Measurements from ENCODE around the gene KPNA4.
A peak's percentile ranks its signal among the peaks of the same experiment; 100 is the strongest.
"Not testable (repeated sequence)": the region's sequence is repeated elsewhere in the genome, so short reads cannot be mapped to it uniquely, and the experiment has no call there.

Gene KPNA4

GRCh38 chr3:160565442-160566403, at the start of gene KPNA4:
TSS of gene KPNA4 (minus strand) at chr3:160565571. CDS start at chr3:160565282, 289 bp downstream.
- H3K4me3 Mint-ChIP-seq, result peak within 1 kb of the TSS; percentile 94
- H3K36me3 Mint-ChIP-seq (ENCODE audit: low read depth), result peaks cover 14% of the 10 kb centered on the region
- peaks cover 49% of the 10 kb centered on the region for H3K4me1 Mint-ChIP-seq (ENCODE audit: low read depth)
- H3K27ac Mint-ChIP-seq, result peak within 1 kb of the TSS; percentile 93
- no peaks in the 10 kb centered on the region for H3K27me3 Mint-ChIP-seq (ENCODE audit: low read depth)
- no peaks in the 10 kb centered on the region for H3K9me3 Mint-ChIP-seq

DNA sequence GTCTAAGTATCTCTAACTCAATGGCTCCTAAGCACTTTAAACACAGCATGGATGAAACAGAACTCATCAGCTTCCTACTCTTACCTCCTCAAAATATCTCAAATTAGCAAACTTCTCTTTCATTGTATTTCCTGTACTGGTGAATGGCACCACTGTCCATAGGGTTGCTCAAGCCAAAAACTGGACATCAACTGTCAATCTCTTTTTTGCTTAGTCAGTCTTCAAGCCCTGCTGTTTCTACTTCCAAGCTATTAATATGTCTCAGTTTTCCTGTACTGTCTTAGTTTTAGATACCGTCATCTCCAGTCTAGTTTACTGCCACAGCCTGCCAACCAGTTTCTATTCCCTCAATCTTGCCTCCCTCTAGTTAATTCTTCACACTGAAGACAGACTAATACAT, 48.3 kb upstream of the KPNA4 start:
- Mint-ChIP-seq H3K4me1 (ENCODE audit: low read depth) (no peaks in the 10 kb centered on the region), H3K27me3 (ENCODE audit: low read depth) (peaks cover 29% of the 10 kb centered on the region), H3K27ac (no peak overlapping the region), H3K36me3 (ENCODE audit: low read depth) (no peaks in the 10 kb centered on the region), H3K9me3 (no peaks in the 10 kb centered on the region), H3K4me3 (no peak overlapping the region)

GRCh38 chr3:160612386-160613075, 47.2 kb upstream of the KPNA4 start:
- H3K36me3 Mint-ChIP-seq (ENCODE audit: low read depth), result no peaks in the 10 kb centered on the region
- no peaks in the 10 kb centered on the region for H3K4me1 Mint-ChIP-seq (ENCODE audit: low read depth)
- H3K9me3 Mint-ChIP-seq, result no peaks in the 10 kb centered on the region
- H3K27ac Mint-ChIP-seq, result no peak overlapping the region
- H3K27me3 Mint-ChIP-seq (ENCODE audit: low read depth), result peaks cover 25% of the 10 kb centered on the region
- H3K4me3 Mint-ChIP-seq, result no peak overlapping the region

DNA sequence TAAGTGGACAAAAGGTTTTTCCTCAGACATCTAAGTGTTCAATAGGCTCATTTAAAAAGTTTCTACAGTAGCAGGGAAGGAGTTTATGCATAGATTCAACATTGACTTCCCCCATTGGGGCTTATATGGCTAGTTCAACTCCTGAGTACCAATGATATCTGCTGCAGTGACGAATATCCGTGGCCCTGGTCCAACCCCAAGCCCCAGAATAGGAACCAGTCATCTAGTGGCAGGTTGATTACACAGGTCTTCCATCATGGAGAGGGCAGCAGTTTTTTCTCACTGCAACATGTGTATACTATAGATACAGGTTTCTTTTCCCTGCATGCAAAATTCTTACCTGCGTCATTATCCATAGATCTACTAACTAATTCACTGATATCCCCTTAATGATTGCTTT, 45.8 kb upstream of the KPNA4 start:
- Mint-ChIP-seq H3K4me3 (no peak overlapping the region), H3K9me3 (no peaks in the 10 kb centered on the region), H3K27ac (peak overlapping the region; percentile 13), H3K36me3 (ENCODE audit: low read depth) (no peaks in the 10 kb centered on the region), H3K27me3 (ENCODE audit: low read depth) (peaks cover 17% of the 10 kb centered on the region), H3K4me1 (ENCODE audit: low read depth) (no peaks in the 10 kb centered on the region)

DNA sequence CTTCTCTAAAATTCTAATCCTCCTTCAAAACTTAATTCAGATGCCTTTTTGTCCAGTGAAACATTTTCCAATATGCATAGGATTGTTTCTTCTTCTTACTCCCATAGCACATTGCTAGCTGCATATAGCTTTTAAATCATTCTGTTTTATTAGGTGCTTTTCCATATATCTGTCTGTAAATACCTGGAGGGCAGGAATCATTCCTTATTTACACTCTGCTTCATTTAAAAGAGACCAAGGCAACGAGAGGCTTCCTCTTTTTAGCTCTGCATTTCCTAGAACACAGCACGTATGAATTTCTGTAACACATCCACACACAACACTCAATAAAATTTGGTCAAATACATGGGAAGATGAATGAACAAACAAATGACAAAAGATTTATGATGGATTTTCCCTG, 43.5 kb upstream of the KPNA4 start:
- no peak overlapping the region for H3K27ac Mint-ChIP-seq
- H3K36me3 Mint-ChIP-seq (ENCODE audit: low read depth), result no peaks in the 10 kb centered on the region
- no peak overlapping the region for H3K4me3 Mint-ChIP-seq
- no peaks in the 10 kb centered on the region for H3K4me1 Mint-ChIP-seq (ENCODE audit: low read depth)
- H3K27me3 Mint-ChIP-seq (ENCODE audit: low read depth), result peaks cover 7% of the 10 kb centered on the region
- no peaks in the 10 kb centered on the region for H3K9me3 Mint-ChIP-seq

GRCh38 chr3:160607826-160608225, 42.5 kb upstream of the KPNA4 start:
- H3K36me3 Mint-ChIP-seq (ENCODE audit: low read depth), result no peaks in the 10 kb centered on the region
- no peaks in the 10 kb centered on the region for H3K9me3 Mint-ChIP-seq
- no peaks in the 10 kb centered on the region for H3K27me3 Mint-ChIP-seq (ENCODE audit: low read depth)
- no peaks in the 10 kb centered on the region for H3K4me1 Mint-ChIP-seq (ENCODE audit: low read depth)
- no peak overlapping the region for H3K4me3 Mint-ChIP-seq
- no peak overlapping the region for H3K27ac Mint-ChIP-seq

GRCh38 chr3:160605315-160605714, 39.9 kb upstream of the KPNA4 start:
- no peaks in the 10 kb centered on the region for H3K36me3 Mint-ChIP-seq (ENCODE audit: low read depth)
- peaks cover 3% of the 10 kb centered on the region for H3K27me3 Mint-ChIP-seq (ENCODE audit: low read depth)

DNA sequence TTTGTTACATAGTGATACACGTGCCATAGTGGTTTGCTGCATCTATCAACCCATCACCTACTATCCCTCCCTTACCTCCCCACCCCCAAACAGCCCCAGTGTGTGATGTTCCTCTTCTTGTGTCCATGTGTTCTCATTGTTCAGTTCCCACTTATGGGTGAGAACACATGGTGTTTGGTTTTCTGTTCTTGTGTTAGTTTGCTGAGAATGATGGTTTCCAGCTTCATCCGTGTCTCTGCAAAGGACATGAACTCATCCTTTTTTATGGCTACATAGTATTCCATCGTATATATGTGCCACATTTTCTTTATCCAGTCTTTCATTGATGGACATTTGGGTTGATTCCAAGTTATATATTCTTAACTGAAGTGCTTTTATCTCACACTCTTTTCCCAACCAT, 38.5 kb upstream of the KPNA4 start:
- H3K36me3 Mint-ChIP-seq (ENCODE audit: low read depth); H3K4me1 Mint-ChIP-seq (ENCODE audit: low read depth); H3K9me3 Mint-ChIP-seq; H3K4me3 Mint-ChIP-seq; H3K27me3 Mint-ChIP-seq (ENCODE audit: low read depth); H3K27ac Mint-ChIP-seq: not testable (repeated sequence)

More at GRCh38 chr3:160605315-160605714, 39.9 kb upstream of the KPNA4 start:
- Mint-ChIP-seq H3K4me3 (no peak overlapping the region), H3K9me3 (no peaks in the 10 kb centered on the region), H3K4me1 (ENCODE audit: low read depth) (no peaks in the 10 kb centered on the region), H3K27ac (no peak overlapping the region)

DNA sequence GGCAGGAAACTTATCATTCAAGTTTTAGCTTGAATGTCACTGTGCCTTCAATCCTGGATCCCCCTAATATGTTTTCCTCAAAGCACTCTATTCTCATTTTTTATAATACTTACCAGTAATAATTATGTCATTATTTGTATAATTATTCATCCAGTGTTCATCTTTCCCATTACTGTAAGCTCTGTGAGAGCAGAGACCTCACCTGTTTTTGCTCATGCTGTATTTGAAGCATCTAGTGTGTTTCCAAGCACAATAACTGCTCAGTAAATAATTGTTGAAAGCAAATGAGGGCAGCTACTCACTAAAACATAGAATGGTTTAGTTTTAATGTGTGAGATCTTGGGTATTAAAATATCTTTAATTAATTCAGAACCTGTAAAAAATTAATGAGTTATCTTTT, 36.9 kb upstream of the KPNA4 start:
- no peaks in the 10 kb centered on the region for H3K4me1 Mint-ChIP-seq (ENCODE audit: low read depth)
- peaks cover 3% of the 10 kb centered on the region for H3K27me3 Mint-ChIP-seq (ENCODE audit: low read depth)
- no peaks in the 10 kb centered on the region for H3K9me3 Mint-ChIP-seq
- no peaks in the 10 kb centered on the region for H3K36me3 Mint-ChIP-seq (ENCODE audit: low read depth)
- H3K4me3 Mint-ChIP-seq, result no peak overlapping the region
- H3K27ac Mint-ChIP-seq, result no peak overlapping the region

DNA sequence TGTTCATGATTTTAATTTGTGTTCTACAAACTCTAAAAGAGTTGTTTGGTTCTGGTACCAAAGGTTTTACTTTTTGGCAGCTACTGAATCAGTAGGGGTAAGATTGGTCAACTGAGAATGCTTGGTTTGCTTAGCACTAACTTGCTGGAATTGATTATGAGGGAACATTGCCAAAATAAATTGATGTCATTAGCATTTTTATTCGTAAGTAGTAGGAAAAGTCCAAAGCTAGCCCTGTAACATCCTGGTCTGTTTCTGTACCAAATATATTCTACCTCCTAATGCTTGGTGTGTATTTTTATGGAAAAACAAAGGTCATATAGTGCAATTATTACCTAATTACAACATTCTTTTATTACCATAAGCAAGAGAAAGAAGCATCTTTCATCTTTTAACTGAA, 35.9 kb upstream of the KPNA4 start:
- Mint-ChIP-seq H3K4me3 (no peak overlapping the region), H3K36me3 (ENCODE audit: low read depth) (no peaks in the 10 kb centered on the region), H3K27me3 (ENCODE audit: low read depth) (peaks cover 3% of the 10 kb centered on the region), H3K9me3 (no peaks in the 10 kb centered on the region), H3K27ac (no peak overlapping the region), H3K4me1 (ENCODE audit: low read depth) (no peaks in the 10 kb centered on the region)

- H3K36me3 Mint-ChIP-seq (ENCODE audit: low read depth), result no peaks in the 10 kb centered on the region
- no peaks in the 10 kb centered on the region for H3K4me1 Mint-ChIP-seq (ENCODE audit: low read depth)
- no peaks in the 10 kb centered on the region for H3K9me3 Mint-ChIP-seq
- no peak overlapping the region for H3K4me3 Mint-ChIP-seq
- no peak overlapping the region for H3K27ac Mint-ChIP-seq
- peaks cover 6% of the 10 kb centered on the region for H3K27me3 Mint-ChIP-seq (ENCODE audit: low read depth)
These were observed 33.5 kb upstream of the KPNA4 start for GRCh38 chr3:160598865-160599264.

GRCh38 chr3:160588023-160588422, 22.7 kb upstream of the KPNA4 start:
- H3K9me3 Mint-ChIP-seq, result no peaks in the 10 kb centered on the region
- H3K36me3 Mint-ChIP-seq (ENCODE audit: low read depth), result no peaks in the 10 kb centered on the region
- H3K27ac Mint-ChIP-seq, result no peak overlapping the region
- H3K4me3 Mint-ChIP-seq, result no peak overlapping the region
- H3K4me1 Mint-ChIP-seq (ENCODE audit: low read depth), result no peaks in the 10 kb centered on the region
- H3K27me3 Mint-ChIP-seq (ENCODE audit: low read depth), result peaks cover 47% of the 10 kb centered on the region

GRCh38 chr3:160587105-160587504, 21.7 kb upstream of the KPNA4 start:
- H3K27ac Mint-ChIP-seq, result no peak overlapping the region
- H3K9me3 Mint-ChIP-seq, result no peaks in the 10 kb centered on the region
- H3K27me3 Mint-ChIP-seq (ENCODE audit: low read depth), result peaks cover 53% of the 10 kb centered on the region
- no peaks in the 10 kb centered on the region for H3K36me3 Mint-ChIP-seq (ENCODE audit: low read depth)
- no peak overlapping the region for H3K4me3 Mint-ChIP-seq
- no peaks in the 10 kb centered on the region for H3K4me1 Mint-ChIP-seq (ENCODE audit: low read depth)

GRCh38 chr3:160586679-160587078, 21.3 kb upstream of the KPNA4 start:
- H3K27ac Mint-ChIP-seq, result no peak overlapping the region
- H3K4me3 Mint-ChIP-seq, result no peak overlapping the region
- H3K4me1 Mint-ChIP-seq (ENCODE audit: low read depth), result no peaks in the 10 kb centered on the region
- peaks cover 56% of the 10 kb centered on the region for H3K27me3 Mint-ChIP-seq (ENCODE audit: low read depth)
- no peaks in the 10 kb centered on the region for H3K36me3 Mint-ChIP-seq (ENCODE audit: low read depth)
- peaks cover 2% of the 10 kb centered on the region for H3K9me3 Mint-ChIP-seq

GRCh38 chr3:160583451-160583850, 18.1 kb upstream of the KPNA4 start:
- Mint-ChIP-seq H3K9me3 (peaks cover 8% of the 10 kb centered on the region), H3K27me3 (ENCODE audit: low read depth) (peaks cover 38% of the 10 kb centered on the region), H3K4me3 (no peak overlapping the region), H3K27ac (no peak overlapping the region), H3K4me1 (ENCODE audit: low read depth) (no peaks in the 10 kb centered on the region), H3K36me3 (ENCODE audit: low read depth) (no peaks in the 10 kb centered on the region)
